GM23248 (cell line): ENCODE data around the gene GTF2I. TPM values are rescaled to one million over a fixed set of nuclear protein-coding genes. Genes with fewer than 3 reads are reported as not detected.
"Not testable (repeated sequence)": the region's sequence is repeated elsewhere in the genome, so short reads cannot be mapped to it uniquely, and the experiment has no call there.

Experiments used
- DNase-seq: peaks from one replicate; pipeline ENCODE4 v3.0.0-alpha.2; 2015
- H2AFZ ChIP-seq: fragments of 200-600 bp; sonication (generic); 2 replicates; pipeline ENCODE4 v1.6.1; 2016; ENCODE audit warnings: antibody characterized with exemption
- H3F3A ChIP-seq: fragments of 200-600 bp; sonication (generic); 2 replicates; pipeline ENCODE4 v1.6.1; 2016; ENCODE audit warnings: mild to moderate bottlenecking, antibody characterized with exemption, mixed run types; ENCODE audit not compliant: insufficient read depth
- H3K27ac ChIP-seq: fragments of 200-600 bp; sonication (generic); 2 replicates; pipeline ENCODE4 v1.5.1; 2016; ENCODE audit warnings: mild to moderate bottlenecking
- H3K27me3 ChIP-seq: fragments of 200-600 bp; sonication (generic); replicated peaks from 2 replicates; pipeline ENCODE4 v1.6.1; 2016; ENCODE audit warnings: mild to moderate bottlenecking; ENCODE audit not compliant: insufficient read depth
- H3K36me3 ChIP-seq: fragments of 200-600 bp; sonication (generic); 2 replicates; pipeline ENCODE4 v1.6.1; 2016; ENCODE audit warnings: low read depth, mild to moderate bottlenecking
- H3K4me1 ChIP-seq: fragments of 200-600 bp; sonication (generic); 2 replicates; pipeline ENCODE4 v1.6.1; 2016; ENCODE audit warnings: mild to moderate bottlenecking; ENCODE audit not compliant: insufficient read depth
- H3K4me2 ChIP-seq: fragments of 200-600 bp; sonication (generic); one replicate; pipeline ENCODE4 v1.6.1; 2016; ENCODE audit warnings: mild to moderate bottlenecking; ENCODE audit not compliant: unreplicated experiment
- H3K4me3 ChIP-seq: fragments of 200-600 bp; sonication (generic); 2 replicates; pipeline ENCODE4 v1.5.1; 2016; ENCODE audit warnings: mild to moderate bottlenecking
- H3K79me2 ChIP-seq: fragments of 200-600 bp; sonication (generic); 2 replicates; pipeline ENCODE4 v1.6.1; 2016; ENCODE audit warnings: mild to moderate bottlenecking; ENCODE audit not compliant: insufficient read depth
- H3K9ac ChIP-seq: fragments of 200-600 bp; sonication (generic); 2 replicates; pipeline ENCODE4 v1.6.1; 2016; ENCODE audit warnings: mild to moderate bottlenecking
- H3K9me2 ChIP-seq: fragments of 200-600 bp; sonication (generic); 2 replicates; pipeline ENCODE4 v1.6.1; 2016; ENCODE audit warnings: mixed run types, mild to moderate bottlenecking, moderate library complexity; ENCODE audit not compliant: insufficient read depth
- H3K9me3 ChIP-seq: fragments of 200-600 bp; sonication (generic); one replicate; pipeline ENCODE4 v1.6.1; 2017; ENCODE audit warnings: low read depth
- H4K20me1 ChIP-seq: fragments of 200-600 bp; sonication (generic); 2 replicates; pipeline ENCODE4 v1.6.0; 2016; ENCODE audit not compliant: insufficient read depth
- EZH2 ChIP-seq: fragments of 200-600 bp; sonication (generic); IDR thresholded peaks from 2 replicates; pipeline ENCODE4 v1.6.1; 2018; ENCODE audit warnings: antibody characterized with exemption, mild to moderate bottlenecking; ENCODE audit not compliant: insufficient read depth, poor library complexity, severe bottlenecking
- EZH2phosphoT487 ChIP-seq: fragments of 200-600 bp; sonication (generic); IDR thresholded peaks from 2 replicates; pipeline ENCODE4 v1.6.1; 2018; ENCODE audit warnings: antibody characterized with exemption, moderate library complexity, mild to moderate bottlenecking, low read depth; ENCODE audit not compliant: insufficient read depth
- WGBS, 2 experiments: methylation state at CpG; one replicate each; pipeline ENCODE4 v1.1.6; 2015 to 2017; ENCODE audit warnings: low lambda C conversion rate in 2 of 2, low coverage in 1 of 2; ENCODE audit errors: missing lambda C conversion rate in 2 of 2; 5-methylcytosine and 5-hydroxymethylcytosine counted together
- in situ Hi-C: fragments of 300-500 bp; cut with MboI; formaldehyde crosslinking; loops from 2 replicates; pipeline ENCODE4 v1.15.0; 2020
- polyA plus RNA-seq: library from polyadenylated mRNA; unstranded; fragments of >200 nt; fragmentation: Nextera tagmentation; extraction: Ambion mirVana; gene quantifications from 2 replicates; pipeline ENCODE4 v1.2.1, GENCODE V29; 2016
- total RNA-seq: library from RNA; depleted of rRNA; stranded (reverse); fragments of >200 nt; shearing (Covaris generic); gene quantifications from 2 replicates; pipeline ENCODE4 v1.2.3, GENCODE V29; 2014

The GTF2I gene
- total and polyA plus RNA-seq, 2 experiments from 2014 or later: 76.0 to 90.9 TPM

DNA sequence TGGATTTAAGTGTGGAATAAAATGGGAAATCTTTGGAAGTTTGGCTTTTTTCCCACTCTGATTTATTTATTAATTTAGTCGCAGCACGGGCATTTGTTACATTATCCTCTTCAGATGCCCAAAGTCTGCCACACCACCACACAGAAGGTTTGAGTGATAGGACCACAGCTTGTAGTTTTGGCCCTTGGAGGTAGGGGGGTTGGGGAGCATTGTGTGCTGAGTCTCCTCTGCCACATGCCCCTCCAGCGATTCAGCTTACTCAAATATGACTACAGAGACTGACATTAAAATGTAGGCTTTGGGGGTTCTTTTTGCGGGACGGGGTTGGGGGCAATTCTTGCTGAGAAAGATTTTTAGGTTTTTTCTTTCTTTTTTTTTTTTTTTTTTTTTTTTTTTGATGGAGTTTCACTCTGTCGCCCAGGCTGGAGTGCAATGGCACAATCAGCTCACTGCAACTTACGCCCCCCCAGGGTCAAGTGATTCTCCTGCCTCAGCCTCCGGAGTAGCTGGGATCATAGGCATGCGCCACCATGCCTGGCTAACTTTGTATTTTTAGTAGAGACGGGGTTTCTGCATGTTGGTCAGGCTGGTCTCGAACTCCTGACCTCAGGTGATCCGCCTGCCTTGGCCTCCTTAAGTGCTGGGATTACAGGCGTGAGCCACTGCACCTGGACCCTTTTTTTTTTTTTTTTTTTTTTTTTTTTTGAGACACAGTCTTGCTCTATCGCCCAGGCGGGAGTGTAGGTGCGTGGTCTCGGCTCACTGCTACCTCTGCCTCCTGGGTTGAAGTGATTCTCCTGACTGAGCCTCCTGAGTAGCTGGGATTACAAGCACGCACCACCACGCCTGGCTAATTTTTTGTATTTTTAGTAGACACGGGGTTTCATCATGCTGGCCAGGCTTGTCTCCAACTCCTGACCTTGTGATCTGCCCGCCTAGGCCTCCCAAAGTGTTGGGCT, 4.6 kb downstream of the GTF2I start:
- peaks cover 38% of the 10 kb centered on the region for H3F3A ChIP-seq
- H3K9ac ChIP-seq, H4K20me1 ChIP-seq, H3K27me3 ChIP-seq, H3K9me2 ChIP-seq, H3K9me3 ChIP-seq, H3K4me3 ChIP-seq, H2AFZ ChIP-seq, in situ Hi-C loops: not testable (repeated sequence)
- H3K27ac ChIP-seq: peak overlapping the region; percentile 76
- peak overlapping the region; percentile 81 for H3K4me2 ChIP-seq
- peak; percentile 39 for DNase-seq
- H3K79me2 ChIP-seq: peaks cover 90% of the 10 kb centered on the region
- 69 to 71% methylated on average over 19 to 21 of the region's 21 CpGs for WGBS, 2 experiments
- H3K36me3 ChIP-seq: peaks cover 14% of the 10 kb centered on the region
- H3K4me1 ChIP-seq: peaks cover 40% of the 10 kb centered on the region

DNA sequence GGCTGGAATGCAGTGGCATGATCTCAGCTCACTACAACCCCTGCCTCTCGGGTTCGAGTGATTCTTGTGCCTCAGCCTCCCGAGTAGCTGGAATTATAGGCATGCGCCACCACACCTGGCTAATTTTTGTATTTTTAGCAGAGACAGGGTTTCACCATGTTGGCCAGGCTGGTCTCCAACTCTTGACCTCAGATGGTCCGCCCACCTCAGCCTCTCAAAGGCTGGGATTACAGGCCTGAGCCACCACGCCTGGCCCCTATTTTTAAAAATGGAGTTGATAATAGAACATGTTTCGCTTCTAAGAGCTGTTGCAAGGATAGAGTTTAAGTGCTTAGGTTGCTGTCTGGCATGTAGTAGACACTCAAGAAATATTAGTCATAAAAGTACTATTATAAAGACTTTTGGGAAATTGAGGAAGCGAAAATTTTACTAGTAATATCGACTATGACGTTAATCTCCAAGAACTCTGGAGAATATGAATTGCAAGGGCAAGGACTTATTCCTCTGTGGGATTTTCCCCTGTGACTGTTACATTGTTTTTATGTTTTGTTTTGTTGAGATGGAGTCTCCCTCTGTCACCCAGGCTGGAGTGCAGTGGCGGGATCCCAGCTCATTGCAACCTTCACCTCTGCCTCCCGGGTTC, 7.9 kb downstream of the GTF2I start:
- Histone ChIP-seq H3K9ac (no peak overlapping the region), H3F3A (peaks cover 20% of the 10 kb centered on the region), H3K4me1 (peaks cover 29% of the 10 kb centered on the region), H3K4me2 (no peak overlapping the region), H3K9me3 (no peaks in the 10 kb centered on the region), H3K4me3 (no peak overlapping the region), H4K20me1 (peaks cover 13% of the 10 kb centered on the region; the same call in 1 of the 2 replicates), H3K27me3 (no peaks in the 10 kb centered on the region), H2AFZ (no peak overlapping the region), H3K27ac (no peak overlapping the region), H3K9me2 (no peaks in the 10 kb centered on the region), H3K36me3 (peaks cover 14% of the 10 kb centered on the region), H3K79me2 (peaks cover 99% of the 10 kb centered on the region)
- 94 to 96% methylated on average over 12 of the region's 12 CpGs for WGBS, 2 experiments
- in situ Hi-C loops: no loop called here
- TF ChIP-seq EZH2 (no peak), EZH2phosphoT487 (no peak)
- no peak for DNase-seq

DNA sequence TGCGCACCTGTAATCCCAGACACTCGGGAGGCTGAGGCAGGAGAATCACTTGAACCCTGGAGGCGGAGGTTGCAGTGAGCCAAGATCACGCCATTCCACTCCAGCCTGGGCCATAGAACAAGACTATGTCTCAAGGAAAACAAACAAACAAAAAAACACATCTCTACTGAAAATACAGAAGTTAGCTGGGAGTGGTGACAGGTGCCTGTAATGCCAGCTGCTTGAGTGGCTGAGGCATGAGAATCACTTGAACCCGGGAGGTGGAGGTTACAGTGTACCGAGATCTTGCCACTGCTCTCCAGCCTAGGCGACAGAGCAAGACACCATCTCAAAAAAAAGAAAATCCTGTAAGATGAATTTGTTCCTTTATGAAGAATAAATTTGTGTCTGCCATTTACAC, 9.5 kb downstream of the GTF2I start:
- Histone ChIP-seq H3K79me2 (peaks cover 100% of the 10 kb centered on the region), H3K36me3 (peaks cover 14% of the 10 kb centered on the region), H3K4me1 (peaks cover 19% of the 10 kb centered on the region), H4K20me1 (peaks cover 13% of the 10 kb centered on the region; the same call in 1 of the 2 replicates)
- in situ Hi-C loops, H2AFZ ChIP-seq, H3K4me2 ChIP-seq, H3K9me3 ChIP-seq, DNase-seq, H3K9ac ChIP-seq, H3K27me3 ChIP-seq, H3F3A ChIP-seq, H3K9me2 ChIP-seq, H3K27ac ChIP-seq, H3K4me3 ChIP-seq: not testable (repeated sequence)
- WGBS, 2 experiments: 85 to 90% methylated on average over 7 of the region's 7 CpGs

DNA sequence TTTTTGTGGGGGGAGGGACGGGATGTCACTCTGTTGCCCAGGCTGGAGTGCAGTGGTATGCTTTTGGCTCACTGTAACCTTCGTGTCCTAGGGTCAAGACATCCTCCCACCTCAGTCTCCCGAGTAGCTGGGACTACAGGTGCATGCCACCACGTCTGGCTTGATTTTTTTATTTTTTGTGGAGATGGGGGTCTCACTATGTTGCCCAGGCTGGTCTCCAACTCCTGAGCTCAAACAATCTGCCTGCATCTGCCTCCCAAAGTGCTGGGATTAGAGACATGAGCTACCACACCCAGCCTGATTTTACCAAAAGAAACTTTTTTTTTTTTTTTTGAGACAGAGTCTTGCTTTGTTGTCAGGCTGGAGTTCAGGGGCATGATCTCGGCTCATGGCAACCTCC, 10.0 kb downstream of the GTF2I start:
- 89 to 95% methylated on average over 5 of the region's 5 CpGs for WGBS, 2 experiments
- H2AFZ ChIP-seq, DNase-seq, H3K4me3 ChIP-seq, H3K9me2 ChIP-seq, H3K9me3 ChIP-seq, H3K27me3 ChIP-seq, H3K4me2 ChIP-seq, H3K27ac ChIP-seq, H3K9ac ChIP-seq, in situ Hi-C loops, H3F3A ChIP-seq: not testable (repeated sequence)
- peaks cover 100% of the 10 kb centered on the region for H3K79me2 ChIP-seq
- peaks cover 13% of the 10 kb centered on the region; the same call in 1 of the 2 replicates for H4K20me1 ChIP-seq
- H3K36me3 ChIP-seq: peaks cover 14% of the 10 kb centered on the region
- H3K4me1 ChIP-seq: peaks cover 15% of the 10 kb centered on the region
